Fibroblast of skin of right biceps (primary cell): ENCODE measurements around the gene UBE2J2.

Experiments
- DNase-seq: peaks from one replicate; pipeline ENCODE4 v3.0.0-alpha.2; 2013

UBE2J2 gene

GRCh38 chr1:1295154-1295923 is 21.7 kb upstream of the UBE2J2 start:
- DNase-seq = no peak

GRCh38 chr1:1294250-1294890 is 20.7 kb upstream of the UBE2J2 start:
- DNase-seq = no peak

- no peak for DNase-seq
Observed at GRCh38 chr1:1293263-1294249, 19.9 kb upstream of the UBE2J2 start.

GRCh38 chr1:1292851-1293250 is 19.2 kb upstream of the UBE2J2 start:
- DNase-seq = no peak

GRCh38 chr1:1292442-1292779 is 18.8 kb upstream of the UBE2J2 start:
- no peak for DNase-seq

GRCh38 chr1:1291548-1292441 is 18.1 kb upstream of the UBE2J2 start:
- DNase-seq = peak; percentile 64

- no peak for DNase-seq
Observed at GRCh38 chr1:1291023-1291528, 17.4 kb upstream of the UBE2J2 start.

- DNase-seq = peak; percentile 45
Observed at GRCh38 chr1:1290238-1290731, 16.6 kb upstream of the UBE2J2 start.

GRCh38 chr1:1287288-1288110 is 13.8 kb upstream of the UBE2J2 start:
- DNase-seq = no peak

GRCh38 chr1:1286313-1287261 is 12.9 kb upstream of the UBE2J2 start:
- no peak for DNase-seq

- no peak for DNase-seq
Observed at GRCh38 chr1:1285611-1286311, 12.1 kb upstream of the UBE2J2 start.

- no peak for DNase-seq
Observed at GRCh38 chr1:1285102-1285571, 11.5 kb upstream of the UBE2J2 start.

- no peak for DNase-seq
Observed at GRCh38 chr1:1284221-1285101, 10.8 kb upstream of the UBE2J2 start.

GRCh38 chr1:1283821-1284220 is 10.2 kb upstream of the UBE2J2 start:
- no peak for DNase-seq

GRCh38 chr1:1282998-1283397 is 9.3 kb upstream of the UBE2J2 start:
- DNase-seq = peak; percentile 34

GRCh38 chr1:1281533-1282321 is 8.1 kb upstream of the UBE2J2 start:
- DNase-seq = peak; percentile 50
